Activated CD8-positive, alpha-beta T cell treated with anti-CD3 and anti-CD28 coated beads for 36 hours (primary cell): ENCODE data around the gene EGR1. TPM values are rescaled to one million over a fixed set of nuclear protein-coding genes. Genes with fewer than 3 reads are reported as not detected.
"Not testable (repeated sequence)": the region's sequence is repeated elsewhere in the genome, so short reads cannot be mapped to it uniquely, and the experiment has no call there.

Experiments
- ATAC-seq: fragments of 200-7000 bp; cut with Tn5 transposase; one replicate; pipeline ENCODE4 v1.10.0; 2021; ENCODE audit warnings: mild to moderate bottlenecking, moderate library complexity
- CTCF ChIA-PET: fragments of 350-600 bp; sonication (Branson Sonifier 250); formaldehyde crosslinking; loops from one replicate; lab custom pipeline; 2021; ENCODE audit warnings: antibody characterized with exemption; lab: Charles Lee
- POLR2A ChIA-PET: fragments of 350-600 bp; sonication (Branson Sonifier 250); formaldehyde crosslinking; loops from one replicate; lab custom pipeline; 2021; ENCODE audit warnings: antibody characterized with exemption; lab: Charles Lee
- DNase-seq: peaks from one replicate; pipeline ENCODE4 v3.0.0-alpha.2; 2020
- H3K27ac Mint-ChIP-seq: one replicate; pipeline ENCODE4 v1.8.0; 2021; ENCODE audit warnings: mild to moderate bottlenecking, mixed read lengths
- H3K27me3 Mint-ChIP-seq: one replicate; pipeline ENCODE4 v1.8.0; 2021; ENCODE audit warnings: mixed read lengths
- H3K36me3 Mint-ChIP-seq: one replicate; pipeline ENCODE4 v1.8.0; 2021; ENCODE audit warnings: low read depth, mixed read lengths
- H3K4me1 Mint-ChIP-seq: one replicate; pipeline ENCODE4 v1.8.0; 2021; ENCODE audit warnings: low read depth, mixed read lengths
- H3K4me3 Mint-ChIP-seq: one replicate; pipeline ENCODE4 v1.8.0; 2021; ENCODE audit warnings: mild to moderate bottlenecking, moderate library complexity, mixed read lengths
- H3K9me3 Mint-ChIP-seq: one replicate; pipeline ENCODE4 v1.8.0; 2021; ENCODE audit warnings: mixed read lengths
- intact Hi-C: fragments of 100-400 bp; cut with micrococcal nuclease; formaldehyde crosslinking; loops from one replicate; pipeline ENCODE4 v1.10.0; 2022
- total RNA-seq, 2 experiments: library from RNA; stranded (reverse); gene quantifications; one replicate each; pipeline ENCODE4 v1.2.3, GENCODE V29; 2021
- TF ChIP-seq, protein P1 (sequence below): fragments of 200-600 bp; IDR thresholded peaks from one replicate; pipeline ENCODE4 v1.8.0; 2022; ENCODE audit warnings: antibody characterized with exemption, mild to moderate bottlenecking

Gene EGR1
- total RNA-seq, 2 experiments from 2014 or later, result 46.0 to 46.4 TPM

DNA sequence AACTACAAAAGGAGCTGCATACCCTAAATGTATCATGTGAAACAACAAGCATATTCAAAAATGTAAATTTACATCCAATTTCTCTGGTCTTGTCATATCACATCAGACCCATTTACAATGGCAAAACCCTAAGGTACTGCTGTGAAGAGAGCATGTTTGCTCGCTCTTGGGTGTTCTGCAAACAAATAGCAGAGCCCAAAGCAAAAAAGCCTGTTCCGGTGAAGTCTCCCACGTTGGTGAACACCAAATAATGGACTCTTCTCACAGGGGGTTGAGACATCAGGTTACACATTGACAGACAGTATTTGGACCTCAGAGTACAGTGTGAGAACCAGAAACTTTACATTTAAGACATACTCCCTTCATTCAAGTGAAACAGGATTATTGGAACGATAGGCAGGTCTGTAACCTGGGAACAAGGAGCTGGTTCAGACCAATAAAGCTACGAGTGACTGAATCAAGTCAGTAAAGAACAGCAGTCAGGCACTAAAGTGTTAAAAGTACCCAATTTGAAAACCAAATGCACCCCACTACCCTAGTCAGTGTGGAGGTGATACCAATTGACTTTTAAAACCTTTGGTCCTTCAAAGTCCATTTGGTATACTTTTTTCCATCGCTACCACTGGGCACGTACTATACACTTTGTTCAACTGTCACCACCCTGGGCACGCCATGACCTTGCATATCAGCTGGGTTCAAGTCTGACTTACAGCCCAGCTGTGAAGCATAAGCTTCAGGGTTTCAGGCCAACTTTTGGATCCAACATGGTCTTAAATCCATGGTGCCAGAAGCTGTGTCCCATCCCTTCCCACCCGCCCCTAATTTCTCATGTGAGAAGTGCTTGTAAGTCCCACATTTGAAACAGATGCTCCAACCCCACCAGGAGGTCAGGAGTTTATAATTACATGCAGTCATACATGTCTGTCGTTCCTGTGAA, 41.4 kb downstream of the EGR1 start:
- H3K27me3 Mint-ChIP-seq, result no peaks in the 10 kb centered on the region
- POLR2A ChIA-PET, result no interaction called here
- CTCF ChIA-PET, result interaction anchor here (0.9 to 5.6 kb wide), 2 partner anchors 57 to 58 kb away, joined by 3 to 85 read pairs; no protein-coding TSS in a partner anchor
- TF ChIP-seq, protein P1, sequence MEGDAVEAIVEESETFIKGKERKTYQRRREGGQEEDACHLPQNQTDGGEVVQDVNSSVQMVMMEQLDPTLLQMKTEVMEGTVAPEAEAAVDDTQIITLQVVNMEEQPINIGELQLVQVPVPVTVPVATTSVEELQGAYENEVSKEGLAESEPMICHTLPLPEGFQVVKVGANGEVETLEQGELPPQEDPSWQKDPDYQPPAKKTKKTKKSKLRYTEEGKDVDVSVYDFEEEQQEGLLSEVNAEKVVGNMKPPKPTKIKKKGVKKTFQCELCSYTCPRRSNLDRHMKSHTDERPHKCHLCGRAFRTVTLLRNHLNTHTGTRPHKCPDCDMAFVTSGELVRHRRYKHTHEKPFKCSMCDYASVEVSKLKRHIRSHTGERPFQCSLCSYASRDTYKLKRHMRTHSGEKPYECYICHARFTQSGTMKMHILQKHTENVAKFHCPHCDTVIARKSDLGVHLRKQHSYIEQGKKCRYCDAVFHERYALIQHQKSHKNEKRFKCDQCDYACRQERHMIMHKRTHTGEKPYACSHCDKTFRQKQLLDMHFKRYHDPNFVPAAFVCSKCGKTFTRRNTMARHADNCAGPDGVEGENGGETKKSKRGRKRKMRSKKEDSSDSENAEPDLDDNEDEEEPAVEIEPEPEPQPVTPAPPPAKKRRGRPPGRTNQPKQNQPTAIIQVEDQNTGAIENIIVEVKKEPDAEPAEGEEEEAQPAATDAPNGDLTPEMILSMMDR, result no peak
- DNase-seq, result no peak
- H3K4me1 Mint-ChIP-seq, result peaks cover 2% of the 10 kb centered on the region
- no peak overlapping the region for H3K27ac Mint-ChIP-seq
- H3K36me3 Mint-ChIP-seq, result peaks cover 29% of the 10 kb centered on the region
- no peak overlapping the region for H3K4me3 Mint-ChIP-seq
- ATAC-seq, result no peak
- H3K9me3 Mint-ChIP-seq, result no peaks in the 10 kb centered on the region
- intact Hi-C loops, result no loop called here

DNA sequence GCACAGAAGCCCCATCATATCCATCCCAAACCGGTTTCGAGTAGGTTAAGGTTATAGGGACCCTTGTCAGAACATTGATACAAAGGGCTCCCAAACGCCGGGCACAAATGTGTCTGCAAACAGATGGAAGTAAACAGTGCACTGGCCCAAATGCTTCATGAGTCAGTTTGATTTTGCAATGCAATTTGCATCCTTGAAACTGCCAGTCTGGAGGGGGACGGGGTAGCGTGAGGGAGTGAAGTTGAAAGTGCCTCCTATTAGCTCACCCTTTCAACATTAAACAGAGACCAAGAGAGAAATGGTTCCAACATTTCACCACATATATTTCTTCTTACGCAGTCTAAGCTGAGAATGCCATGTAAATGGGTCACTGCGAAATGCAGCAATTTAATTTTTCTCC, 42.2 kb downstream of the EGR1 start:
- Mint-ChIP-seq H3K27ac (peak overlapping the region; percentile 59), H3K36me3 (peaks cover 34% of the 10 kb centered on the region)
- ATAC-seq, H3K9me3 Mint-ChIP-seq, DNase-seq, H3K4me3 Mint-ChIP-seq, intact Hi-C loops, POLR2A ChIA-PET, H3K27me3 Mint-ChIP-seq, H3K4me1 Mint-ChIP-seq: not testable (repeated sequence)
- CTCF ChIA-PET, result interaction anchor here (0.9 kb wide), 1 partner anchor 59 kb away, joined by 3 read pairs; no protein-coding TSS in a partner anchor

DNA sequence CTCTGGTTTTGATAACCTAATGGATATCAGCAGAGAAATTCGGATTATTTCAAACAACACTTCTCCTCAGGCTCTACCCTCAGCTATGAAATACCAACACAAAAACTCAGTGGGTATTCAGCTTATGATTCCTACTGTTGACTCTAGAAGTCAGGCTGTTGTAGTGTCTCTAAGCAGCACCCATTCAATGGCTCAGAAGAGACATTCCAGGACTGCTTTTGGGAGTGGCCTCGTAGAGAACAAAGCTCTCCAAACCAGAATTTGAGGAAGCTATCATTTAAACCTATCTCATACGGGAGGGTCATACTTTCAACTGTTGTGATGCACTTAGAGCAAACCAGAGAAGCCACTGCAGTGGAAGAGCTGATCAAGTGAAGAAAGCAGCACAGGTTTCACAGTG, 43.7 kb downstream of the EGR1 start:
- H3K27ac Mint-ChIP-seq, result no peak overlapping the region
- peaks cover 46% of the 10 kb centered on the region for H3K36me3 Mint-ChIP-seq
- H3K4me3 Mint-ChIP-seq, result no peak overlapping the region
- ChIA-PET POLR2A (interaction anchor here (0.6 to 1.2 kb wide), 3 partner anchors 23 to 195 kb away, joined by 3 read pairs; no protein-coding TSS in a partner anchor), CTCF (interaction anchor here (0.9 to 1.2 kb wide), 2 partner anchors 59 kb away, joined by 3 to 4 read pairs; no protein-coding TSS in a partner anchor)
- no peaks in the 10 kb centered on the region for H3K27me3 Mint-ChIP-seq
- no peak for ATAC-seq
- TF ChIP-seq, protein P1, result no peak
- H3K4me1 Mint-ChIP-seq, result no peaks in the 10 kb centered on the region
- H3K9me3 Mint-ChIP-seq, result no peaks in the 10 kb centered on the region
- intact Hi-C loops, result no loop called here
- DNase-seq, result no peak

DNA sequence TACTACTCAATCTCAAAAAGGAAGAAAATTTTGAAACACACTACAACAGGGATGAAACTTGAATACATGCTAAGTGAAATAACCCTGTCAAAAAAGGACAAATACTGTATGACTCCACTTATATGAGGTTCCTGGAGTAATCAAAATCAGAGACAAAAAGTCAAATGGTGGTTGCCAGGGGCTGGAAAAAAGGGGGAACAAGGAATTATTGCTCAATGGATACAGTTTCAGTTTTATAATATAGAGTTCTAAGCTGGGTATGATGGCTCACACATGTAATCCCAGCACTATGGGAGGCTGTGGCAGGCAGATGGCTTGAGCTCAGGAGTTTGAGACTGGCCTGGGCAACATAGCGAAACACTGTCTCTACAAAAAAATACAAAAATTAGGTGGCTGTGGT, 48.7 kb downstream of the EGR1 start:
- TF ChIP-seq, protein P1, result no peak
- Mint-ChIP-seq H3K4me3 (no peak overlapping the region), H3K36me3 (peaks cover 62% of the 10 kb centered on the region), H3K27ac (no peak overlapping the region), H3K27me3 (no peaks in the 10 kb centered on the region), H3K4me1 (peaks cover 7% of the 10 kb centered on the region), H3K9me3 (no peaks in the 10 kb centered on the region)
- ATAC-seq (no peak), DNase-seq (no peak)
- intact Hi-C loops, result no loop called here
- ChIA-PET POLR2A (interaction anchor here (0.6 to 1.7 kb wide), 4 partner anchors 13 to 58 kb away, joined by 3 to 5 read pairs (median 3); partner anchors contain the start of gene ETF1), CTCF (interaction anchor here (0.7 kb wide), 1 partner anchor 321 kb away, joined by 4 read pairs; no protein-coding TSS in a partner anchor)

DNA sequence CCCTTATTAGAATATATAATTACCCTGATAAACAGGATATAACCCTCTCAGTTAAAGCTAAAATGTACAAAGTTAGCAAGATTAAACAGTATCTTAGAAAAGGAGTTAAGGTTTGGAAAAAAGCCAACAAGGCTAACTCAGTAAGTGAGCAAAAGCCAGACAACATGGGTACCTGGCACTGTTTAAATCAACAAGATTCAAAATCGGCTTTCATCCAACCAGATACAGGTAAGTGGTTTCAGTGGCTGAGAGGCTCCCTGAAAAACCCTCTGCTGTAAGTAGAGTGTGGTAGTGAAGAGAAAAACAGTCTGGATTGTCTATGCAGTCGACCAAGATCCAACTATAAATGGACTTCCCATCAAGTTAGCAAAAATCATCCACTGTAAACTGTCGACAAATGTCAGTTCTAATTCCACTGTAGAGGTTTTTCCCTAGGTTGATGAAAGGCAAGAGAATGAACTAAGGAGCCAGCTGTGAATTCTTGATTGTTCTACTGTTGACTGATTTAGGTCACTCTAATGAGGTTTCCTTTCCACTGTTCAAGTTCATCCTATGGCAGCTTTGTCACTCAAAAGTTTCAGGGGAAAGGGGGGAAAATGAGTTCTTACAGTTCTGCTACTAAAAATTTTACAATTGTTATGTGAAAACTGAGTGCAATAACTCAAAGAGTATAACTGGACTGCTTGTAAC, 50.4 kb downstream of the EGR1 start:
- Mint-ChIP-seq H3K4me3 (no peak overlapping the region), H3K27me3 (no peaks in the 10 kb centered on the region), H3K27ac (no peak overlapping the region), H3K9me3 (no peaks in the 10 kb centered on the region), H3K4me1 (peaks cover 13% of the 10 kb centered on the region), H3K36me3 (peaks cover 61% of the 10 kb centered on the region)
- DNase-seq (no peak), ATAC-seq (no peak)
- ChIA-PET CTCF (interaction anchor here (0.7 kb wide), 1 partner anchor 164 kb away, joined by 3 read pairs; no protein-coding TSS in a partner anchor), POLR2A (interaction anchor here (1.2 to 2.0 kb wide), 3 partner anchors 11 to 45 kb away, joined by 4 to 7 read pairs (median 6); no protein-coding TSS in a partner anchor)
- intact Hi-C loops, result no loop called here
- TF ChIP-seq, protein P1, result no peak
